B cell (primary cell): Measurements from ENCODE around the gene AK9. TPM values are rescaled to one million over a fixed set of nuclear protein-coding genes. Genes with fewer than 3 reads are reported as not detected.
"Not testable (repeated sequence)": the region's sequence is repeated elsewhere in the genome, so short reads cannot be mapped to it uniquely, and the experiment has no call there.

Experiments
- ATAC-seq: fragments of 200-7000 bp; cut with Tn5 transposase; one replicate; pipeline ENCODE4 v1.10.0; 2021; ENCODE audit warnings: low read depth, mild to moderate bottlenecking, moderate number of reproducible peaks, moderate library complexity
- CTCF ChIA-PET: fragments of 350-600 bp; sonication (Branson Sonifier 250); formaldehyde crosslinking; loops from one replicate; lab custom pipeline; 2021; ENCODE audit warnings: antibody characterized with exemption, inconsistent platforms; lab: Charles Lee
- POLR2A ChIA-PET: fragments of 350-600 bp; sonication (Branson Sonifier 250); formaldehyde crosslinking; loops from one replicate; lab custom pipeline; 2021; ENCODE audit warnings: antibody characterized with exemption; lab: Charles Lee
- DNase-seq: peaks from one replicate; pipeline ENCODE4 v3.0.0; 2013
- H2AFZ ChIP-seq: 2 replicates; pipeline ENCODE4 v1.6.1; 2012; ENCODE audit warnings: mild to moderate bottlenecking, low read depth, low read length; ENCODE audit not compliant: insufficient read depth, poor library complexity, severe bottlenecking
- H3K27ac ChIP-seq, 2 donors: 1 replicate in 1 of 2; 2 replicates in 1 of 2; pipeline ENCODE4 v1.5.1; 2012 to 2013; ENCODE audit warnings: low read length in 2 of 2, mild to moderate bottlenecking in 2 of 2, moderate library complexity in 1 of 2
- H3K27me3 ChIP-seq, 4 experiments: fragments of 200-600 bp in 1 of 4; sonication (generic) in 1 of 4; replicated peaks in 1 of 4; 1 replicate in 2 of 4; 2 replicates in 2 of 4; pipeline versions ENCODE4 v1.6.1 to v1.7.0; 2013 to 2016; ENCODE audit warnings: low read length in 3 of 4, mild to moderate bottlenecking in 2 of 4, mixed read lengths in 1 of 4, moderate library complexity in 1 of 4; ENCODE audit not compliant: insufficient read depth in 4 of 4, control insufficient read depth in 3 of 4; ENCODE audit errors: control extremely low read depth in 1 of 4
- H3K36me3 ChIP-seq, 2 experiments: replicated peaks in 1 of 2; 1 replicate in 1 of 2; 2 replicates in 1 of 2; pipeline versions ENCODE4 v1.6.1 to v1.7.1; 2013; ENCODE audit warnings: low read length in 1 of 2; ENCODE audit not compliant: insufficient read depth in 2 of 2, control insufficient read depth in 1 of 2; ENCODE audit errors: control extremely low read depth in 1 of 2, extremely low read depth in 1 of 2
- H3K4me1 ChIP-seq, 2 donors: fragments of 200-600 bp in 1 of 2; sonication (generic) in 1 of 2; 1 replicate in 1 of 2; 2 replicates in 1 of 2; pipeline versions ENCODE4 v1.5.1 to v1.6.1; 2013 to 2017; ENCODE audit warnings: low read length in 2 of 2; ENCODE audit not compliant: control insufficient read depth in 2 of 2, insufficient read depth in 2 of 2
- H3K4me2 ChIP-seq: replicated peaks from 2 replicates; pipeline ENCODE3; 2012; ENCODE audit warnings: mild to moderate bottlenecking, low read depth, low read length; ENCODE audit not compliant: poor library complexity, severe bottlenecking
- H3K4me3 ChIP-seq, 5 experiments: fragments of 200-600 bp in 1 of 5; sonication (generic) in 1 of 5; 1 replicate in 3 of 5; 2 replicates in 2 of 5; pipeline versions ENCODE4 v1.5.1 to v1.7.0; 2011 to 2016; ENCODE audit warnings: low read length in 4 of 5, mild to moderate bottlenecking in 4 of 5, low read depth in 2 of 5, control low read depth in 1 of 5, moderate library complexity in 1 of 5; ENCODE audit not compliant: insufficient read depth in 1 of 5; ENCODE audit errors: control extremely low read depth in 1 of 5, extremely low read depth in 1 of 5
- H3K79me2 ChIP-seq: fragments of 200-600 bp; sonication (generic); one replicate; pipeline ENCODE4 v1.6.0; 2016; ENCODE audit warnings: low read length; ENCODE audit not compliant: control insufficient read depth, insufficient read depth
- H3K9ac ChIP-seq: fragments of 200-600 bp; sonication (generic); 2 replicates; pipeline ENCODE4 v1.6.1; 2017; ENCODE audit warnings: mild to moderate bottlenecking, low read length, moderate library complexity
- H3K9me3 ChIP-seq, 3 donors: one replicate each; pipeline versions ENCODE4 v1.6.1 to v1.7.1; 2013; ENCODE audit warnings: low read length in 2 of 3; ENCODE audit not compliant: control insufficient read depth in 2 of 3, insufficient read depth in 1 of 3; ENCODE audit errors: control extremely low read depth in 1 of 3
- H4K20me1 ChIP-seq: 2 replicates; pipeline ENCODE4 v1.6.0; 2012; ENCODE audit warnings: mild to moderate bottlenecking, low read length; ENCODE audit not compliant: insufficient read depth, control insufficient read depth, poor library complexity, severe bottlenecking
- H3K27ac Mint-ChIP-seq: one replicate; pipeline ENCODE4 v1.8.0; 2021; ENCODE audit warnings: mixed read lengths
- H3K27me3 Mint-ChIP-seq: one replicate; pipeline ENCODE4 v1.8.0; 2021; ENCODE audit warnings: mixed read lengths
- H3K4me1 Mint-ChIP-seq: one replicate; pipeline ENCODE4 v1.8.0; 2021; ENCODE audit warnings: mixed read lengths
- H3K4me3 Mint-ChIP-seq: one replicate; pipeline ENCODE4 v1.8.0; 2021; ENCODE audit warnings: mixed read lengths
- H3K9me3 Mint-ChIP-seq: one replicate; pipeline ENCODE4 v1.8.0; 2022; ENCODE audit warnings: mixed read lengths; ENCODE audit not compliant: insufficient read depth
- EZH2 ChIP-seq: IDR thresholded peaks from 2 replicates; pipeline ENCODE4 v1.6.1; 2012; ENCODE audit warnings: borderline replicate concordance, low read depth, mild to moderate bottlenecking, moderate library complexity, low read length; ENCODE audit not compliant: insufficient read depth, poor library complexity, severe bottlenecking
- WGBS: methylation state at CpG from one replicate; pipeline ENCODE4 v1.1.5; 2013; ENCODE audit warnings: missing lambda C conversion rate; ENCODE audit not compliant: insufficient coverage; 5-methylcytosine and 5-hydroxymethylcytosine counted together
- intact Hi-C: fragments of 100-400 bp; cut with micrococcal nuclease; formaldehyde crosslinking; loops from one replicate; pipeline ENCODE4 v1.10.0; 2022
- polyA plus RNA-seq: library from polyadenylated mRNA; depleted of rRNA; stranded (reverse); fragments of >200 nt; gene quantifications from 2 replicates; pipeline ENCODE4 v1.2.3, GENCODE V29; 2012
- total RNA-seq, 2 donors: library from RNA; stranded (reverse); fragments of 120-200 nt in 1 of 2; gene quantifications; 1 replicate in 1 of 2; 2 replicates in 1 of 2; pipeline versions ENCODE4 v1.2.3 to v1.2.4, GENCODE V29; 2013 to 2022
- TF ChIP-seq, protein P1 (sequence below): fragments of 200-600 bp; IDR thresholded peaks from one replicate; pipeline ENCODE4 v1.8.0; 2022; ENCODE audit warnings: antibody characterized with exemption, mild to moderate bottlenecking

AK9 gene
- total and polyA plus RNA-seq, 2 donors (not counting 1 experiment from before 2014, with no cell fraction given), result 6.4 to 26.5 TPM

- H3K4me2 ChIP-seq, result no peak overlapping the region
- H3K4me1 ChIP-seq, result no peaks in the 10 kb centered on the region
- CTCF ChIA-PET, result no interaction called here
- H3K79me2 ChIP-seq, result no peaks in the 10 kb centered on the region
- TF ChIP-seq, protein P1, sequence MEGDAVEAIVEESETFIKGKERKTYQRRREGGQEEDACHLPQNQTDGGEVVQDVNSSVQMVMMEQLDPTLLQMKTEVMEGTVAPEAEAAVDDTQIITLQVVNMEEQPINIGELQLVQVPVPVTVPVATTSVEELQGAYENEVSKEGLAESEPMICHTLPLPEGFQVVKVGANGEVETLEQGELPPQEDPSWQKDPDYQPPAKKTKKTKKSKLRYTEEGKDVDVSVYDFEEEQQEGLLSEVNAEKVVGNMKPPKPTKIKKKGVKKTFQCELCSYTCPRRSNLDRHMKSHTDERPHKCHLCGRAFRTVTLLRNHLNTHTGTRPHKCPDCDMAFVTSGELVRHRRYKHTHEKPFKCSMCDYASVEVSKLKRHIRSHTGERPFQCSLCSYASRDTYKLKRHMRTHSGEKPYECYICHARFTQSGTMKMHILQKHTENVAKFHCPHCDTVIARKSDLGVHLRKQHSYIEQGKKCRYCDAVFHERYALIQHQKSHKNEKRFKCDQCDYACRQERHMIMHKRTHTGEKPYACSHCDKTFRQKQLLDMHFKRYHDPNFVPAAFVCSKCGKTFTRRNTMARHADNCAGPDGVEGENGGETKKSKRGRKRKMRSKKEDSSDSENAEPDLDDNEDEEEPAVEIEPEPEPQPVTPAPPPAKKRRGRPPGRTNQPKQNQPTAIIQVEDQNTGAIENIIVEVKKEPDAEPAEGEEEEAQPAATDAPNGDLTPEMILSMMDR, result no peak
- no peak for TF ChIP-seq EZH2
- Mint-ChIP-seq H3K9me3 (peaks cover 3% of the 10 kb centered on the region), H3K4me3 (no peak overlapping the region), H3K4me1 (no peaks in the 10 kb centered on the region), H3K27ac (no peak overlapping the region), H3K27me3 (no peaks in the 10 kb centered on the region)
- no peak for ATAC-seq
- no peaks in the 10 kb centered on the region for H4K20me1 ChIP-seq
- no peaks in the 10 kb centered on the region for H3K9me3 ChIP-seq
- POLR2A ChIA-PET, result no interaction called here
- no peak overlapping the region for H3K4me3 ChIP-seq
- no peak for DNase-seq
- H3K36me3 ChIP-seq, result no peaks in the 10 kb centered on the region
- no CpG with 5 or more reads among the region's 2 CpGs for WGBS
- no peak overlapping the region for H3K9ac ChIP-seq
- H2AFZ ChIP-seq, result no peak overlapping the region
- H3K27ac ChIP-seq, result no peak overlapping the region
- H3K27me3 ChIP-seq, result no peaks in the 10 kb centered on the region
- intact Hi-C loops, result no loop called here
Observed at GRCh38 chr6:109579361-109579760, 111.6 kb downstream of the AK9 start.

GRCh38 chr6:109569901-109570300 lies 121.1 kb downstream of the AK9 start:
- not testable (repeated sequence) for H3K27ac Mint-ChIP-seq

More at GRCh38 chr6:109569901-109570300, 121.1 kb downstream of the AK9 start:
- H3K79me2 ChIP-seq, H3K27me3 Mint-ChIP-seq, H3K4me1 Mint-ChIP-seq, intact Hi-C loops, H3K4me3 Mint-ChIP-seq, H3K9me3 Mint-ChIP-seq, H3K4me3 ChIP-seq, CTCF ChIA-PET, ATAC-seq, H3K36me3 ChIP-seq, H2AFZ ChIP-seq, H3K27me3 ChIP-seq, H3K9ac ChIP-seq, DNase-seq, H3K4me1 ChIP-seq, H3K9me3 ChIP-seq, H4K20me1 ChIP-seq, POLR2A ChIA-PET, H3K27ac ChIP-seq, H3K4me2 ChIP-seq: not testable (repeated sequence)
- WGBS, result no CpG with 5 or more reads among the region's 2 CpGs
